ENCODE measurements around the gene KCNN4.

GRCh38 chr19:43760941-43761340 is 19.8 kb downstream of the KCNN4 start:
- no peak for TF ChIP-seq CTCF (IDR thresholded peaks at IDR 0.05)
- TF ChIP-seq POLR2A (IDR thresholded peaks at IDR 0.05) = no peak
- no peak for TF ChIP-seq POLR2AphosphoS5 (IDR thresholded peaks at IDR 0.05)

Measured in transverse colon (tissue), 4 donors.